GM19372 (cell line): ENCODE data around the gene CCL26.

Experiments
- ATAC-seq: cut with Tn5 transposase; IDR thresholded peaks from one replicate; pipeline ENCODE4 v1.9.1; 2021; ENCODE audit warnings: mild to moderate bottlenecking, low read depth, moderate library complexity; ENCODE audit not compliant: unreplicated experiment

CCL26 gene, protein sequence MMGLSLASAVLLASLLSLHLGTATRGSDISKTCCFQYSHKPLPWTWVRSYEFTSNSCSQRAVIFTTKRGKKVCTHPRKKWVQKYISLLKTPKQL

DNA sequence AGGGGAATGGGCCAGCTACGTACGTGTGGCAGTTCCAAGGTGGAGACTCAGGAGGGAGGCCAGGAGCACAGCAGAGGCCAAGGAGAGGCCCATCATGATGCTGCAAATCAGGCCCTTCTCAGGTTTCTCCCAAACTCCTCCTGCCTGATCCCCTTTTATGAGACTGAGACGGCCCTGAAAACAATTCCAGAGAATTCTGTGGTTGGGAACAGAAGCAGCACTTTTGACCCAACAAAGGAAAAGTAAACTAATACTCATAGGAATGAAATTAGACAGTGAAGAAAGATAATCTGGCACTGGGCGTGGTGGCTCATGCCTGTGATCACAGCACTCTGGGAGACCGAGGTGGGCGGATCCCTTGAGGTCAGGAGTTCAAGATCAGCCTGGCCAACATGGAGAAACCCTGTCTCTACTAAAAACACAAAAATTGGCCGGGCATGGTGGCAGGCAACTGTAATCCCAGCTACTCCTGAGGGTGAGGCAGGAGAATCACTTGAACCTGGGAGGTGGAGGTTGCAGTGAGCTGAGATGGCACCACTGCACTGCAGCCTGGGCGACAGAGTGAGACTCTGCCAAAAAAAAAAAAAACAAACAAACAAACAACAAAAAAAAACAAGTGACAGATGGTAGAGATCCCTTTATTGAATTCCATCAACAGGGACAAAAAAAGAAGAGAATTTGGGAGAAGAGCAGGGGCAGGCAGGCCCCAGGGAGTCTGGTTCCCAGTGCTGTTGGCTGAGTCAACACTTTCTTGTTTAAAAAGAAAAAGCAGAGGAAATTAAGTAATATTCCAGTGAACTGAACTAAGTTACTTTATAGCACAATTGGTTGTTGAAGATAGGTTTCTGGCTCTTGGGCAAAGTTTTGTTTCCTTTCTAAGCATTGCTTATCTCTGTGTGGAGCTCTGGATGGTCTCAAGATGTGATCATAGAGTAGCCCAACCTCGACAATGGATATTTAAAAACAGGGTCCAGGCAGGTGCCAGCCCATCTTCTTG is at the start of gene CCL26:
CCL26 (minus strand) TSS at position 131 of the 997 bp plus-strand sequence; CDS start at position 96, 35 bp downstream.
- no peak for ATAC-seq

DNA sequence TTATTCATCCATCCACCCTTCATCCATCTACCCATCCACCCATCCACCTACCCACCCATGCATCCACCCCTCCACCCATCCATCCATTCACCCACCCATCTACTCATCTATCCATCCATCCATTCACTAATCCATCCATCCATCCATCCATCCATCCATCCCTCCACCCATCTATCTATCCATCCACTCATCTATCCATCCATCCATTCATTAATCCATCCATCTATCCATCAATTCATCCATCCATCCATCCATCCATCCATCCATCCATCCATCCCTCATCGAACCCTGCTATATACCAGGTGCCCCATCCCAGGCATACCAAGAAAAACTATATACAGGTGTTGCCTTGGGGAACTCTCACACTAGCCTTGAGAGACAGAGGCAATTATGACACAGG is 48.7 kb upstream of the CCL26 start:
- ATAC-seq = no peak

DNA sequence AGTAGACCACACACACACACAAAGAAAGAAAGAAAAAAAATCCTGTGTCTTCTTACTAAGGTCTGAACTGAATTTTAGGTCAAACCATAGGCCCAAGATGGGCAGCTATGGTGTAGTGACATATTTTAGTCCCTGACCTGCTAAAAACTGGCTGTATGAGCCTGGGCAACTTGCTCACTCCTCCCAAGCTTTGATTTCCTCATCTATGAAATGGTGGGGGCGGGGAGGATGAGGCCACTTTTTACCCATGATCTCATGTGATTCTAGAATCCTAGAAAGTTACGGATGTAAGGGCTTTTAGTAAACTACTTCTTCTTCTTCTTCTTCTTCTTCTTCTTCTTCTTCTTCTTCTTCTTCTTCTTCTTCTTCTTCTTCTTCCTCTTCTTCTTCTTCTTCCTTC is 47.7 kb upstream of the CCL26 start:
- ATAC-seq = no peak

DNA sequence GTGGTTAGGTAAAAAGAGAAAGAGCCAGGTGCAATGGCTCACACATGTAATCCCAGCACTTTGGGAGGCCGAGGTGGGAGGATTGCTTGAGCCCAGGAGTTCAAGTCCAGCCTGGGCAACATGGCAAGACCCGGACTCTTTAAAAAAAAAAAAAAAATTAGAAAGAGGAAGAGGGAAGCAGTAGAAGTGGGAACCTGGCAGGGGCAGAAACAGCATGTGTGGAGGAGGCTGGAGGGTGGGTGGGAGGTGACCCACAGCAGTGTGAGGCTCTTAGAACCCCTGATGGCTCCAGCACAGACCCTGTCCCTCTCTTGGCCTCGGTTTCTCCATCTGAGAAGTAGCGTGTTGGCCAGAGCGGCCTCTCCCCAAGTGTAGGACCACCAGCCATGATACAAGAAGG is 46.5 kb upstream of the CCL26 start:
- no peak for ATAC-seq

DNA sequence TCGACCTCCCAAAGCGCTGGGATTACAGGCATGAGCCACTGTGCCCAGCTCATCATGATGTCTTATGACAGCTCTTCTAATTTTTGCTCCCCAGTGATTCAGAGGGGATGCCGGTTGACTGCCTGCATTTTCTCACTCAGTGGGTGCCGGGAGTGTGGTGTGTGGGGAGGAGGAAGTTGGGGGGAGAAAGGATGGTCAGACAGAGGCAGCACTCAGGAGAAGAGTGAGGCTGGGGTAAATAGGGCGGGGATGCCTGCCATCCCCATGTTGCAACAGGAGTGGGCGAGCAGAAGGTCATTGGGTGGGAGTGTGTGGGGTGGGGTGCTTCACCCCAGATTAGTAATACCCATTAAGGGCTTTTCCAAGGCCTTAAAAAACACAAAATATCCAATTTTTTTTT is 45.1 kb upstream of the CCL26 start:
- ATAC-seq = no peak

DNA sequence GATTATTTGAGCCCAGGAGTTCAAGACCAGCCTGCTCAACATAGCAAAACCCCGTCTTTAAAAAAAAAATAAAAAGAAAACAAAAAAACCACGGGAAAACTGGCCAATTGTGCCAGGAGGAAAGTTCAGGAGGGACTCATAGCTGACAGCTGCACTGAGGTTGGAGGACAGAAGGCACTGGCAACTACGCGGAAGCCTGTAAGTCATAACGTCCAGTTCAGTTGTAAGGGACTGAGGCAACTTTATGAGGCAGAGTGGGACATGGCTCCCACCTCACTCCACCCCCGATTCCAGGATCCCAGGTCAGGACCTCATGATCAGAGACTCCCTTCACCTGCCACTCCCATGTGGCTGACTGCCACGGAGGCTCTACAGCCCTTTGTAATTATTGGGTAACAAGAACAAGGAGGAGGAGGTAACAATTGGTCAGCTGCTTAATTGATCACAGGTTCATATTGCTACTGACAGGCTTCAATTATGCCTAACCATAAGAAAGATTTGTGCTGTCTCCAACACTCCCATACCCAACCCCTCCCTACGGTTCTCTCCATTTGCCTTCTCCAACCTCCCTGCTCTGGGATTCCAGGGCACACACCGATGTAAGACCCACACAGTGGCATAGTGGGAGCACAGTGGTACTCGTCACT is 43.5 kb upstream of the CCL26 start:
- no peak for ATAC-seq

DNA sequence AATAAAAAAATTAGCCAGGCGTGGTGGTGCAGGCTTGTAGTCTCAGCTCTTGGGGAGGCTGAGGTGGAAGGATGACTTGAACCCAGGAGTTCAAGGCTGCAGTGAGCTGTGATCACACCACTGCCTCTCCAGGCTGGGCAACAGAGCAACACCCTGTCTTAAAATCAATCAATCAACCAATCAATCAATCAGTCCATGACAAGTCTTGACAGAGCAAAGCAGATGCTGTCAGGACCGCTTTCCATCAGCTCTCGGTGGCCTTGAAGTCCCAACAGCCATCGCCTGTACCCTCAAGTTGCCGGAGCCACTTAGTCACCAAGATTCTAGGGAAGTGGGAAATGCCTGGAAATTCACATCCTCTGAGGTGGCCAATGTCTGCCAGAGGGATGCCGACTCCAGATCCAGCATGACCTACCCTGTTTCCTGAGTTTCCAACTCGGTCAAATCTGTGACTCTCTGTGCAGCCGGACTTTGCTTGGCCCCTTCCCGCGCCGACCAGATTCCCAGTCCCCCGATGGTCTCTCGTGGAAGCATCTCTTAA is 42.5 kb upstream of the CCL26 start:
- no peak for ATAC-seq

DNA sequence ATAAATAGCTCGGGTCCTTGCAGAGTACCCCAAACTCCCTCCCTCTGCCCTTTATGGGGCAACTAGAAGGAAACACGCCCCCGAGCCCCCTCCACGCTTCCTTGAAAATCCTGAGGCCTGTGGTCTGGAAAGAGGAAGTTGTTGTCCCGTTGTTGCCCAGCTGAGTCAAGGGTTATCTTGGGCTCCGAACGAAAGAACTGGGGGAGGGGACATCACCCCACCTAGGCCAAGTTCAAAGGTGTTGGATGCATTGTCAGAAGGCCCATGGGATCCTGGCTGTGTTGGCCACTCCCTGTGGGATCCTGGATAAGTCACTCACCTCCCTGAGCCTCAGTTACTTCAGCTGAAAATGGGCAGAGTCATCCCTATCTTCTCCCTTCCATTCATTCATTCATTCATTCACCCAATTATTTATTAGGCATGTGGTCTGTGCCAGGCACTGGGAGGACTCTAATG is 41.8 kb upstream of the CCL26 start, which contains the start of gene CCL24:
CCL24 (minus strand) TSS at position 26 of the 456 bp plus-strand sequence. CDS start 91 bp downstream, outside the sequence.
- no peak for ATAC-seq

DNA sequence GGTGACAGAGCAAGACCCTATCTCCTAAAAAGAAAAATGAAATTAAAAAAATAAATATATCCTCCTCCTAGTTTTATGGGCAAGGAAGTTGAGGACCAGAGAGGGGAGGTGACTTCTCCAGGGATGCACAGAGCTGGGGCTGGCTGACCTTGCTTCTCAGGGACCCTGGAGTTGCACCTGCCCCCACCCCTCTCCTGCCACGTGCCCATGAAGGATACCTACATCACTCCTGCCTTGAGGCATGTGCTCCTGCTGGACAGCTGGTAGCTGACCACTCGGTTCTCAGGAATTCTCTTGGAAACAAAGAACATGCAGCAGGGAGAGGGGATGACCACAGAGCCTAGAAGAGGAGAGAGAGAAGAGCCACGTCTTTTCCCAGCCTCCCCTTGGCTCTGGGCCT is 41.1 kb upstream of the CCL26 start:
- ATAC-seq = no peak

DNA sequence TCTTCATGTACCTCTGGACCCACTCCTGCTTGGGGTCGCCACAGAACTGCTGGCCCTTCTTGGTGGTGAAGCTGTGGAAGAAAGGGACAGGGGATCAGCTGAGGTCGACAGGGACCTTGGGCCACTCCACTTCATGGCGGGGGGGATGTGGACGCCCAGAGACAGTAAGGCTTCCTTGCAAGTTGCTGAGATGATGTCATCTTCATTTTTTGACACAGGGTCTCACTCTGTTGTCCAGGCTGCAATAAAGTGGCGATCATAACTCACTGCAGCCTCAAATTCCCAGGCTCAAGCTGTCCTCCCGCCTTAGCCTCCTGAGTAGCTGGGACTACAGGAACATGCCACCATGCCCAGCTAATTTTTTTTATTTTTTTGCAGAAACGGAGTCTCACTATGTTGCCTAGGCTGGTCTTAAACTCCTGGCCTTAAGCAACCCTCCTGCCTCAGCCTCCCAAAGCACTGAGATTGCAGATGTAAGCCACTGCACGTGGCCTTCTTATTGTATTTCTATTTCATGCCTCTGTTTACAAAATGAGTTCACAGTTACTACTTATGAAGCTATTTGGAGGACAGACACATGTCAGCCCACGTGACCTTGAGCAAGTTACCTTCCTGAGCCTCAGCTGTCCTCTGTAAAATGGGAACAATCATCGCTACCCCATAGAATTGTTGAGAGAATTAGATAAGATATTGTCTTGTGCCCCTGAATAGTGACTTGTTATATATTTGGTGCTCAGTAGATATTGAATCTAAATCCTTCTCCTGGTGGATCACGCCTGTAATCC is 40.1 kb upstream of the CCL26 start:
- no peak for ATAC-seq

DNA sequence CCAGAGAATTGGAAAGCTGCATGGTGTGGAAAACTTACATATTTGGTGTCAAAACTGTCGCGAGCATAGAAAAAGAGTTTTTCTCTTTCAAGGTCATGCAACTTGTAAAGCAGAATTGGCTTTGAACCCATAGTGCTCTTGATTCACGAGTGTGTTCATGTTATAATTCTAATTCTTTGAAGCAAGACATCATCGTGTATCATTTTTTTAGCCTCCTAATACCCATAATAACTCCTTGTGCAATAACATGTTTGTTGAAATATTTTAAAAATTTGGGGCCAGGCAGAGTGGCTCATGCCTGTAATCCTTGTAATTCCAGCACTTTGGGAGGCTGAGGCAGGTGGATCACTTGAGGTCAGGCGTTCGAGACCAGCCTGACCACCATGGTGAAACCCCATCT is 37.4 kb upstream of the CCL26 start:
- no peak for ATAC-seq

DNA sequence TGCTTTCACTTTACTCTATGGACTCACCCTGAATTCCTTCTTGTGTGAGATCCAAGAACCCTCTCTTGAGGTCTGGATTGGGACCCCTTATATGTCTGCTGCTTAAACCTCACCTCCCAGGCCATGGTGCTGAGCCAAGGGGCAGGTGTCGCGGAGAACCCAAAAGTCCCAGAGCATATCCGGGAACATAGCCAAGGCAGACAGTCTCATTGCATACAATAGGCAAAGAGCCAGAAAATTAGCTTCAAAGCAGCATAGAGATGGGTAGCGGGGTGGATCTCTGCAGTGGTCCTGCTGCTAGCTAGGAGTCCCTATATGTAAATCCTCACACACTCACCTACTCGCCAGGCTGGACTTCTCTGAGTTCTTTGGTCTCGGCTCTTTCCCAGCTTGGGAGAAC is 36.1 kb upstream of the CCL26 start:
- no peak for ATAC-seq

DNA sequence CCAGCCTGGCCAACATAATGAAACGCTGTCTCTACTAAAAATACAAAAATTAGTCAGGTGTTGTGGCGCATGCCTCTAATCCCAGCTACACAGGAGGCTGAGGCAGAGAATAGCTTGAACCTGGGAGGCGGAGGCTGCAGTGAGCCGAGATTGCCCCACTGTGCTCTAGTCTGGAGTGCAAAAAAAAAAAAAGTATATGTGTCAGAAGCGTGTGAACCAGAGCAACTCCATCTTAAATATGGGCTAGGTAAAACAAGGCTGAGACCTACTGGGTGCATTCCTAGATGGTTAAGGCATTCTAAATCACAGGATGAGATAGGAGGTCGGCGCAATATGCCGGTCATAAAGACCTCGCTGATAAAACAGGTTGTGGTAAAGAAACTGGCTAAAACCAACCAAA is 35.4 kb upstream of the CCL26 start:
- ATAC-seq = no peak

DNA sequence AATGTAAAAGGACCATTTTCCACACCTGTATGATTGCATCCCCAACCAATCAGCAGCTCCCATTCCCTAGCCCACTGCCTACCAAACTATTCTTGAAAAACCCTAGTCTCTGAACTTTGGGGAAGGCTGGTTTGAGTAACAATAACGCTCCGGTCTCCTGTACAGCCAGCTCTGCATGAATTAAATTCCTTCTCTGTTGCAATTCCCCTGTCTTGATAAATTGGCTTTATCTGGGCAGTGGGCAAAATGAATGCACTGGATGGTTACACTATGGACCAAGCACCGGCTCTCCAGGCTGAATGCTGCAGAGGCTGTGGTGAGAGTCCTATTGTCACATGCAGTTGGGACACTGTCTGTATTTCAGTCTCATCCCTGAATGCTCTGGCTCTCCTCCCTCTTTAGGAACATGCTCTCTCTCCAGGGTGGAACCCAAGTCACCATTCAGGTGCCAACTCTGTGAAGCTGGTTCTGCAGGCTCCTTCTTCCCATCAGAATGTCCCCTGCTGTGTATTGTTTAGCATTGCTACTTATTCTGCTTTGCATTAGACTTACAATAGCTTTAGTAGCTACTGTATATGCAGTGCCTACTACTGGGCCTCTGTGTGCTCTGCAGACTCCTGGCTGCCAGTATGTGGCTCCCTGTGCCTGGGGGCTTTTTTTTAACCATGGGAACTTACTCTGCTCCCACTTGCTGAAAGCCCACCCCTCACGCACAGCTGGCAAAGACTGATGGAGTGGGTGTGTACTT is 34.7 kb upstream of the CCL26 start:
- ATAC-seq = no peak

DNA sequence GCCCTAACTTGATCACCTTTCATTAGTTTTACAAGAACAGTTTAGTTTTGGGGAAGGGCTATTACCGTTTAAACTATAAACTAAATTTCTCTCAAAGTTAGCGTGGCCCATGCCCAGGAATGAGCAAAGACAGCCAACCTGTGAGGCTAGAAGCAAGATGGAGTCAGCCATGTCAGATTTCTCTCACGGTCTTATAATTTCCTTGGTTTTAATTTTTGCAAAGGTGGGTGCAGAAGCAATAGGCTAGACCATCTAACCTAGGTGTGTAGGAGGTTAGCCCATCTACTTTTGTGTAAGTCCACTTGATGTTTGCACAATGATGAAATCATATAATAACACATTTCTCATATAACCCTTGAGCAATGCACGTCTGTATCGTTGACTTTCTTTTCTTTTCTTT is 32.7 kb upstream of the CCL26 start:
- ATAC-seq = no peak

DNA sequence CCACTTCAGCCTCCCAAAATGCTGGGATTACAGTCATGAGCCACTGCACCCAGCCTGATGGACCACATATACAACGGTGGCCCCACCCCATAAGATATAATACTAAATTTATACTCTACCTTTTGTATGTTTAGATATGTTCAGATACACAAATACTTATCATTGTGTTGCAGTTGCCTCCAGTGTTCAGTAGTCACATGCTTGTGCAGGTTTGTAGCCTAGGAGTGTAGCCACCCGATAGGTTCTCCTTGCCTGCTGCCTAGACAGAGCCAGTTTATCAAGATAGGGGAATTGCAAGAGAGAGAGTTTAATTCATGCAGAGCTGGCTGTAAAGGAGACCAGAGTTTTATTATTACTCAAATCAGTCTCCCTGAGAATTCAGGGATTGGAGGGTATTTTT is 32.0 kb upstream of the CCL26 start:
- ATAC-seq = no peak

DNA sequence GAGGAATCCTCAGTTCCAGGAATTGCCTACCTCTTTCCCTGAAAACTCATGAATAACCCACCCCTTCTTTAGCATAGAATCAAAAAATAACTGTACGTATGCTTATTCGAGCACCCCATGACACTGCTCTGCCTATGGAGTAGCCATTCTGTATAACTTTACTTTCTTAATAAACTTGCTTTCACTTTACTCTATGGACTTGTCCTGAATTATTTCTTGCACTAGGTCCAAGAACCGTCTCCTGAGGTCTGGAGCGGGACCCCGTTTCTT is 30.5 kb upstream of the CCL26 start:
- ATAC-seq = no peak

DNA sequence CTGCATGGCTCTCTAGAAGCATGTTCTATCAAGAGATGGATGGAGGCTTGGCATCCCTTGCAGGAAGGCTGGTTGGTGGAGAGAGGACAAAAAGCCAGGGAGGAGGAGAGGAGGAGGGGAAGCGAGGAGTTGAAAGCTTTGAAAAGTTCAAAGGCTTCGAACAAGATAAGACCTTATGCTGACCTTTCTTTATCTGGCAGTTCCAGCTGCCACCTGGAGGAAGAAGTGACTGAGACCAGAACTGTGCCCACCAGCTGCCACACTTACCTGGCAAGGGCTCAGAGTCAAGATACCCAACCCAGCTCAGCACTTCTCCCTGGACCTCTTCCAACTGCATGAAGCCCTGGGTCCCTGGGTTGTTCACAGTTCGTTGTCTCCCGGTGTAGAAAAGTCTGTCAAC is 26.8 kb upstream of the CCL26 start:
- no peak for ATAC-seq

DNA sequence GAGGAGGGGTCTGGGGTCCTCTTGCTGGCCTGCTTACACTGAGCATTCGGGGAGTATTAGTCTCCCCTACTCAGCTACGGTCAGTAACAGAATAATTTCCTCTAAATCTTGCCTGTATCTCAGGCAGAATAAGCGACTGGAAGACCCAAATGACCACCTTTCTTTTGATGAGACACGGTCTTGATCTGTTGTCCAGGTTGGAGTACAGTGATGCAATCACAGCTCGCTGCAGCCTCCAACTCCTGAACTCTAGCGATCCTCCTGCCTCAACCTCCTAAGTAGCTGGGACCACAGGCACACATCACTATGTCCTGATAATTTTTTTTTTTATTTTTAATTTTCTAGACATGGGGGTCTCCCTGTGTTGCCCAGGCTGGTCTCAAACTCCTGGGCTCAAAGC is 24.4 kb upstream of the CCL26 start:
- ATAC-seq = no peak

DNA sequence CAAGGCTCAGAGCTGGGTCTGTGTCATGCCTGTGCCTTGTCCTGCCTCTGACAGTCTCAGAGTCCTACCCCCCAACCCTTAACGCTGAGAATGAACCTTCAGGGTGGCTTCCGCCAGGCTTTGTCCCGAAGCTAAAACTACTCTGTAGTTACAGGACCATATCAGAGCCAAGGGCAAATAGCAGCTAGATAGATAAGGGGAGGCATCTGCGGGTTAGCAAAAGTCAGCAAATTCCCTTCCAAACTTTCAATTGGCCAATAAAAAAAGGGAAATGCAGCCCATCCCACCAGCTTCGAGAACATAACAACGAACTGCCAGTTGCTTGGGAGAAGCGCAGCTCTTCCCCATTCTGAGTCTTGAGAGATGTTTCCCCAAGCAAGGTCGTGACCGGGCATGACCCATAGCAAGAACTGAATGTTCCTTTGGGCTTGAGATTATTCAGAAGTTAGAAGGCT is 23.8 kb upstream of the CCL26 start:
- no peak for ATAC-seq
